WI38 (cell line): ENCODE measurements around the gene DDX41.

ENCODE experiments used
- H3K4me3 ChIP-seq: 2 replicates; pipeline ENCODE4 v1.5.1; 2011; ENCODE audit warnings: low read depth, mild to moderate bottlenecking, control low read depth, low read length
- CTCF ChIP-seq: IDR thresholded peaks from 2 replicates; pipeline ENCODE4 v1.5.1; 2012; ENCODE audit warnings: low read depth, mild to moderate bottlenecking, control low read depth, low read length

DDX41 gene

GRCh38 chr5:177467436-177467835 lies 49.3 kb downstream of the DDX41 start:
- no peak for TF ChIP-seq CTCF
- no peak overlapping the region for H3K4me3 ChIP-seq

GRCh38 chr5:177466861-177467260 lies 49.9 kb downstream of the DDX41 start:
- H3K4me3 ChIP-seq = no peak overlapping the region
- TF ChIP-seq CTCF = no peak

GRCh38 chr5:177465044-177465443 lies 51.7 kb downstream of the DDX41 start:
- no peak overlapping the region for H3K4me3 ChIP-seq
- TF ChIP-seq CTCF = no peak

GRCh38 chr5:177462021-177462670 lies 54.6 kb downstream of the DDX41 start:
- TF ChIP-seq CTCF = no peak
- H3K4me3 ChIP-seq = no peak overlapping the region
